ENCODE data around the gene CEP85.
"Not testable (repeated sequence)": the region's sequence is repeated elsewhere in the genome, so short reads cannot be mapped to it uniquely, and the experiment has no call there.

GRCh38 chr1:26307966-26308899, 74.2 kb downstream of the CEP85 start:
- TF ChIP-seq CTCF (conservative IDR thresholded peaks at IDR 0.05); EZH2 (IDR thresholded peaks at IDR 0.05; ENCODE audit: low read depth): not testable (repeated sequence)
